HAP-1 (cell line): ENCODE measurements around the gene PCNX1.
"Not testable (repeated sequence)": the region's sequence is repeated elsewhere in the genome, so short reads cannot be mapped to it uniquely, and the experiment has no call there.

ENCODE experiments used
- DNase-seq, 2 experiments: peaks; one replicate each; pipeline ENCODE4 v3.0.0-alpha.2; 2016 to 2020; ENCODE audit warnings: low spot score in 2 of 2
- H3K27me3 ChIP-seq: fragments of 250-450 bp; sonication (Bioruptor Pico); 2 replicates; pipeline ENCODE4 v1.5.1; 2020; ENCODE audit warnings: low read depth, mild to moderate bottlenecking, moderate library complexity
- H3K36me3 ChIP-seq: fragments of 250-450 bp; sonication (Bioruptor Pico); replicated peaks from 2 replicates; pipeline ENCODE4 v1.5.1; 2020; ENCODE audit warnings: mild to moderate bottlenecking
- H3K4me1 ChIP-seq: fragments of 250-450 bp; sonication (Bioruptor Pico); 2 replicates; pipeline ENCODE4 v1.5.1; 2020; ENCODE audit warnings: mild to moderate bottlenecking
- H3K4me3 ChIP-seq: fragments of 250-450 bp; sonication (Bioruptor Pico); 2 replicates; pipeline ENCODE4 v1.5.1; 2020; ENCODE audit warnings: mild to moderate bottlenecking, moderate library complexity
- H3K9me3 ChIP-seq: fragments of 250-450 bp; sonication (Bioruptor Pico); 2 replicates; pipeline ENCODE4 v1.5.1; 2020; ENCODE audit warnings: mild to moderate bottlenecking, moderate library complexity
- in situ Hi-C: fragments of 300-500 bp; cut with MboI; formaldehyde crosslinking; loops from 3 replicates; pipeline ENCODE4 v1.14.3; 2020; ENCODE audit warnings: low sequenced_read_pairs, inconsistent platforms, mixed read lengths

The PCNX1 gene

GRCh38 chr14:70907176-70907995, at the start of gene PCNX1:
PCNX1 (plus strand) TSS chr14:70907459; CDS start chr14:70907851, 392 bp downstream.
- H3K9me3 ChIP-seq: no peaks in the 10 kb centered on the region
- H3K36me3 ChIP-seq: peaks cover 6% of the 10 kb centered on the region; the same call in 1 of the 2 replicates
- no peaks in the 10 kb centered on the region for H3K27me3 ChIP-seq
- in situ Hi-C loops: no loop called here
- DNase-seq: peak; percentile 80 to 92
- H3K4me1 ChIP-seq: peaks cover 29% of the 10 kb centered on the region
- H3K4me3 ChIP-seq: peak within 1 kb of the TSS; percentile 89

- H3K4me1 ChIP-seq: no peaks in the 10 kb centered on the region
- H3K36me3 ChIP-seq: no peaks in the 10 kb centered on the region
- no peak overlapping the region for H3K4me3 ChIP-seq
- no peaks in the 10 kb centered on the region for H3K9me3 ChIP-seq
- in situ Hi-C loops: no loop called here
- no peak for DNase-seq
- H3K27me3 ChIP-seq: no peaks in the 10 kb centered on the region
These were observed 49.8 kb upstream of the PCNX1 start for GRCh38 chr14:70857496-70857890.

- in situ Hi-C loops: no loop called here
These were observed 48.6 kb upstream of the PCNX1 start for GRCh38 chr14:70858641-70859040.

DNA sequence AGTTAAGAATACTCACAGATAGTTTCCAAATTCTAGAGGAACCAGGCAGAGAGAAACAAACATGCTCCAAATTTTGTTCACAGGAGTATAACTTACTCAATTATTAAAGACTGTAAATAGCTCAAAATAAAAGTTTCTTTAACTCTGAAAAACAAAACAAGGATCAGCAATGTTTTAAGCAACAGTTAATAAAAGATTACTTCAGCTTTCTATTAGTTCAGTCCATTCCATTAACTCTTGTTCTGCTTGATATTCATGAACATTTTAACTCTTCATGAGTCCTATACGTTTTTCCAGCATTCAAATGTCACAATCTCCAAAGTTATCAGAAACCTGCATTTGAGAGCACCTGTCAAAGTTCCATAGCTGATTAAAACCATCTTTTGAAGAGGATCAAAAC, 40.3 kb upstream of the PCNX1 start:
- DNase-seq, H3K9me3 ChIP-seq, H3K4me3 ChIP-seq, in situ Hi-C loops, H3K36me3 ChIP-seq, H3K27me3 ChIP-seq: not testable (repeated sequence)
- peaks cover 13% of the 10 kb centered on the region for H3K4me1 ChIP-seq

More at GRCh38 chr14:70858641-70859040, 48.6 kb upstream of the PCNX1 start:
- DNase-seq: peak in 1 of 2 experiments; percentile 13
- Histone ChIP-seq H3K27me3 (no peaks in the 10 kb centered on the region), H3K4me3 (no peak overlapping the region), H3K9me3 (no peaks in the 10 kb centered on the region), H3K4me1 (no peaks in the 10 kb centered on the region), H3K36me3 (no peaks in the 10 kb centered on the region)

GRCh38 chr14:70871001-70871400, 36.3 kb upstream of the PCNX1 start:
- Histone ChIP-seq H3K9me3 (peaks cover 6% of the 10 kb centered on the region; the same call in 1 of the 2 replicates), H3K4me3 (no peak overlapping the region), H3K27me3 (no peaks in the 10 kb centered on the region), H3K36me3 (no peaks in the 10 kb centered on the region), H3K4me1 (peaks cover 28% of the 10 kb centered on the region)
- in situ Hi-C loops: no loop called here
- DNase-seq: no peak

- peaks cover 36% of the 10 kb centered on the region for H3K4me1 ChIP-seq
- H3K9me3 ChIP-seq: peaks cover 6% of the 10 kb centered on the region; the same call in 1 of the 2 replicates
- no peaks in the 10 kb centered on the region for H3K27me3 ChIP-seq
- DNase-seq: peak in 1 of 2 experiments; percentile 42
- in situ Hi-C loops: no loop called here
- no peaks in the 10 kb centered on the region for H3K36me3 ChIP-seq
- no peak overlapping the region for H3K4me3 ChIP-seq
These were observed 35.2 kb upstream of the PCNX1 start for GRCh38 chr14:70871863-70872677.

- no peak overlapping the region for H3K4me3 ChIP-seq
- no peak for DNase-seq
- no peaks in the 10 kb centered on the region for H3K36me3 ChIP-seq
- H3K9me3 ChIP-seq: peaks cover 6% of the 10 kb centered on the region; the same call in 1 of the 2 replicates
- in situ Hi-C loops: no loop called here
- peaks cover 36% of the 10 kb centered on the region for H3K4me1 ChIP-seq
- H3K27me3 ChIP-seq: no peaks in the 10 kb centered on the region
These were observed 34.6 kb upstream of the PCNX1 start for GRCh38 chr14:70872678-70873020.

- Histone ChIP-seq H3K9me3 (peaks cover 6% of the 10 kb centered on the region; the same call in 1 of the 2 replicates), H3K4me3 (no peak overlapping the region), H3K27me3 (no peaks in the 10 kb centered on the region), H3K4me1 (peaks cover 27% of the 10 kb centered on the region), H3K36me3 (no peaks in the 10 kb centered on the region)
- DNase-seq: no peak
- in situ Hi-C loops: no loop called here
These were observed 33.6 kb upstream of the PCNX1 start for GRCh38 chr14:70873627-70874026.

- H3K36me3 ChIP-seq, H3K27me3 ChIP-seq, in situ Hi-C loops, H3K4me3 ChIP-seq, H3K9me3 ChIP-seq: not testable (repeated sequence)
- peak; percentile 76 to 85 for DNase-seq
- H3K4me1 ChIP-seq: peaks cover 23% of the 10 kb centered on the region
These were observed 31.3 kb upstream of the PCNX1 start for GRCh38 chr14:70875811-70876460.

- DNase-seq: no peak
- Histone ChIP-seq H3K27me3 (no peaks in the 10 kb centered on the region), H3K4me1 (peaks cover 23% of the 10 kb centered on the region), H3K9me3 (peaks cover 4% of the 10 kb centered on the region; the same call in 1 of the 2 replicates), H3K36me3 (no peaks in the 10 kb centered on the region), H3K4me3 (no peak overlapping the region)
- in situ Hi-C loops: no loop called here
These were observed 27.8 kb upstream of the PCNX1 start for GRCh38 chr14:70879448-70879847.

GRCh38 chr14:70880888-70881287, 26.4 kb upstream of the PCNX1 start:
- H3K9me3 ChIP-seq, in situ Hi-C loops, H3K4me3 ChIP-seq, H3K4me1 ChIP-seq, DNase-seq, H3K36me3 ChIP-seq, H3K27me3 ChIP-seq: not testable (repeated sequence)

DNA sequence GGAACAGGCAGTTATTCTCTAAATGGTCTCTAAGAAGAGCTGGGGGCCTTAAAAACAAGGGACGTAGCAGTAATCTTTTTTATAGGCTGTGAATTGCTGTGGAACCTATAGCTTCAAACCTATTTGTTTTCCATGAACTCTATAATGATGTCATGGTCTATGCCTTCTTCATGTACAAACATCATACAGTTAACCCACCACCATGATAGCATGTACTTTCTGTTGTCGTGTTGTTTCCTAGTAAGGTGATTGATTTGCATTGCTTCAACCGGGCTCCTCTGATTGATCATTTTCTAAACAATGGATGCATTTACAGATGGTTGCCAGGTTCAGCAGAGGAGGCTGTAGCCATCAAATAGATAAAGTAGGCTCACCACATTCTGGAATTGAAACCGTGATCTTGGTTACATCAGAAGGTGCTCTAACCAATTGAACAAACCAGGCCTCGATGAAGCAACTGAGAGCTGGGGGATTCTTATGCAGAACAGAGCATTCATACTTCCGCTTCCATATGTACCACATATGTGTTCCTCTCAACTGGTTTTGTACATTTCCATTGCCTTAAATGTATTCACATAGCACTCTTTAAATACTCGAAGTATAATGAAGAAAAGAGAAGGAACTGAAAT, 25.6 kb upstream of the PCNX1 start:
- DNase-seq: no peak
- Histone ChIP-seq H3K4me1 (peaks cover under 1% of the 10 kb centered on the region), H3K4me3 (no peak overlapping the region), H3K27me3 (no peaks in the 10 kb centered on the region), H3K9me3 (no peaks in the 10 kb centered on the region), H3K36me3 (no peaks in the 10 kb centered on the region)
- in situ Hi-C loops: no loop called here

GRCh38 chr14:70882776-70883492, 24.3 kb upstream of the PCNX1 start:
- Histone ChIP-seq H3K4me3 (no peak overlapping the region), H3K4me1 (no peaks in the 10 kb centered on the region), H3K9me3 (no peaks in the 10 kb centered on the region), H3K36me3 (no peaks in the 10 kb centered on the region), H3K27me3 (no peaks in the 10 kb centered on the region)
- in situ Hi-C loops: no loop called here
- no peak for DNase-seq
